Neural cell (in vitro differentiated cells): ENCODE data around the gene CBX2.

Experiments
- EP300 ChIP-seq: fragments of 450-650 bp; conservative IDR thresholded peaks from 2 replicates; pipeline ENCODE4 v1.6.1; 2014; ENCODE audit warnings: antibody characterized with exemption, mild to moderate bottlenecking, moderate library complexity; ENCODE audit not compliant: poor library complexity, severe bottlenecking
- EZH2 ChIP-seq: fragments of 200-600, 300-800 bp; shearing (Covaris generic), sonication (generic); IDR thresholded peaks from 2 replicates; pipeline ENCODE4 v1.6.1; 2014; ENCODE audit warnings: antibody characterized with exemption, low read length, borderline replicate concordance, mild to moderate bottlenecking; ENCODE audit not compliant: insufficient read depth, poor library complexity, severe bottlenecking
- MXI1 ChIP-seq: fragments of 450-650 bp; conservative IDR thresholded peaks from 2 replicates; pipeline ENCODE4 v1.6.1; 2014; ENCODE audit warnings: antibody characterized with exemption, mild to moderate bottlenecking; ENCODE audit not compliant: poor library complexity, severe bottlenecking
- POLR2AphosphoS5 ChIP-seq: IDR thresholded peaks from 2 replicates; pipeline ENCODE4 v1.6.1; 2012
- REST ChIP-seq: IDR thresholded peaks from 2 replicates; pipeline ENCODE4 v1.6.1; 2012; ENCODE audit warnings: borderline replicate concordance
- TF ChIP-seq, protein P1 (sequence below): fragments of 450-650 bp; IDR thresholded peaks from 2 replicates; pipeline ENCODE4 v1.5.1; 2014; ENCODE audit warnings: antibody characterized with exemption, mild to moderate bottlenecking, moderate library complexity; ENCODE audit not compliant: poor library complexity, severe bottlenecking

GRCh38 chr17:79835953-79836509 is 58.1 kb downstream of the CBX2 start:
- TF ChIP-seq EP300 (no peak), POLR2AphosphoS5 (no peak), EZH2 (no peak), MXI1 (no peak), REST (no peak)
- TF ChIP-seq, protein P1, sequence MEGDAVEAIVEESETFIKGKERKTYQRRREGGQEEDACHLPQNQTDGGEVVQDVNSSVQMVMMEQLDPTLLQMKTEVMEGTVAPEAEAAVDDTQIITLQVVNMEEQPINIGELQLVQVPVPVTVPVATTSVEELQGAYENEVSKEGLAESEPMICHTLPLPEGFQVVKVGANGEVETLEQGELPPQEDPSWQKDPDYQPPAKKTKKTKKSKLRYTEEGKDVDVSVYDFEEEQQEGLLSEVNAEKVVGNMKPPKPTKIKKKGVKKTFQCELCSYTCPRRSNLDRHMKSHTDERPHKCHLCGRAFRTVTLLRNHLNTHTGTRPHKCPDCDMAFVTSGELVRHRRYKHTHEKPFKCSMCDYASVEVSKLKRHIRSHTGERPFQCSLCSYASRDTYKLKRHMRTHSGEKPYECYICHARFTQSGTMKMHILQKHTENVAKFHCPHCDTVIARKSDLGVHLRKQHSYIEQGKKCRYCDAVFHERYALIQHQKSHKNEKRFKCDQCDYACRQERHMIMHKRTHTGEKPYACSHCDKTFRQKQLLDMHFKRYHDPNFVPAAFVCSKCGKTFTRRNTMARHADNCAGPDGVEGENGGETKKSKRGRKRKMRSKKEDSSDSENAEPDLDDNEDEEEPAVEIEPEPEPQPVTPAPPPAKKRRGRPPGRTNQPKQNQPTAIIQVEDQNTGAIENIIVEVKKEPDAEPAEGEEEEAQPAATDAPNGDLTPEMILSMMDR: no peak
